Aorta (tissue), 5 donors: ENCODE data around the gene PAIP2B. TPM values are rescaled to one million over a fixed set of nuclear protein-coding genes. Genes with fewer than 3 reads are reported as not detected.
"Not testable (repeated sequence)": the region's sequence is repeated elsewhere in the genome, so short reads cannot be mapped to it uniquely, and the experiment has no call there.

Source experiments
- ATAC-seq: fragments of 200-7000 bp; cut with Tn5 transposase; one replicate; pipeline ENCODE4 v1.9.1; 2022; ENCODE audit warnings: moderate library complexity; ENCODE audit not compliant: low FRiP score
- DNase-seq, 2 donors: peaks; one replicate each; pipeline ENCODE4 v3.0.0-alpha.2; 2020
- H3K27ac ChIP-seq, 2 donors: one replicate each; pipeline ENCODE4 v1.5.1; 2013; ENCODE audit warnings: low read length in 2 of 2, mild to moderate bottlenecking in 2 of 2, moderate library complexity in 2 of 2, control low read depth in 1 of 2, inconsistent platforms in 1 of 2, low read depth in 1 of 2
- H3K27me3 ChIP-seq, 2 donors: one replicate each; pipeline ENCODE4 v1.6.1; 2013; ENCODE audit warnings: control low read depth in 1 of 2, low read length in 1 of 2, mild to moderate bottlenecking in 1 of 2, moderate library complexity in 1 of 2; ENCODE audit not compliant: insufficient read depth in 2 of 2, control insufficient read depth in 1 of 2
- H3K36me3 ChIP-seq, 2 donors: one replicate each; pipeline ENCODE4 v1.6.1; 2013; ENCODE audit warnings: control low read depth in 1 of 2, low read length in 1 of 2, mild to moderate bottlenecking in 1 of 2; ENCODE audit not compliant: insufficient read depth in 2 of 2, control insufficient read depth in 1 of 2
- H3K4me1 ChIP-seq, 2 donors: one replicate each; pipeline ENCODE4 v1.6.1; 2013; ENCODE audit warnings: low read length in 2 of 2, control low read depth in 1 of 2, mild to moderate bottlenecking in 1 of 2, moderate library complexity in 1 of 2; ENCODE audit not compliant: insufficient read depth in 2 of 2, control insufficient read depth in 1 of 2
- H3K4me3 ChIP-seq, 2 donors: one replicate each; pipeline ENCODE4 v1.5.1; 2013; ENCODE audit warnings: low read length in 2 of 2, control low read depth in 1 of 2, mild to moderate bottlenecking in 1 of 2
- H3K9me3 ChIP-seq: one replicate; pipeline ENCODE4 v1.6.1; 2013; ENCODE audit warnings: mild to moderate bottlenecking, low read length; ENCODE audit not compliant: control insufficient read depth
- WGBS, 2 donors: extraction: QIAGEN DNeasy Blood & Tissue Kit; methylation state at CpG; one replicate each; pipeline ENCODE4 v1.1.7; 2013; 5-methylcytosine and 5-hydroxymethylcytosine counted together
- intact Hi-C, 2 donors: fragments of 100-400 bp; cut with DNase I; formaldehyde crosslinking; loops; one replicate each; pipeline versions ENCODE4 v1.14.2 to v1.15.0; 2022
- polyA plus RNA-seq, 2 donors: library from polyadenylated mRNA; stranded (reverse); fragments of 200-250 nt; gene quantifications; one replicate each; pipeline ENCODE4 v1.2.3, GENCODE V29; 2013
- total RNA-seq, 2 donors: library from RNA; stranded (reverse); fragmentation: NEBNext Ultra II Directional; extraction: Animal tissue kit (Norgen Biotek cat#: 25700); gene quantifications; one replicate each; pipeline ENCODE4 v1.2.1, GENCODE V29; 2021
- donor health status: healthy with polysubstance abuse.
- donor health status: Bipolar disorder and iron deficiency.
- donor health status: DM: no; HTN: no; CAD: no.
- donor health status: DM: no; HTN: no; CAD: no.
- donor health status: DM: yes; HTN: yes; CAD: no.

Gene PAIP2B
- total and polyA plus RNA-seq, 4 donors, result 1.3 to 5.4 (median 4.5) TPM

DNA sequence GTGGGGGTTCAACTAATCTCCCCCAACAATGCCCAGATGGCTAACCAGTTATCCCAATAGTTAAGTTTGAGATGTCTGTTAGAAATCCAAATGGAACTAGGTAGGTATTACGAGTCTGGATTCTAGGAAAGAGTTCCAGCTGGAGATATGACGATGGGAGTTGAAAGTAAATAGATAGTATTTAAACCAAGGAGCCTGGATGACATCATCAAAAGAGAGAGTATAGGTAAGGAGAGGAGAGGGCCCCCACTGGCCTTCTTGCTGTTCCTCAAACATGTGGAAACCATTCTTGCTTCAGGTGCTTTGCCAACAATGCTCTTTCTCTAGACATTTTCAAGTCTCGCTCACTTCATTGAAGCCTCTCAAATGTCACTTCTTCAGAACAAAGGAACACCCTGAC lies 26.0 kb upstream of the PAIP2B start:
- intact Hi-C loops, result no loop called here
- Histone ChIP-seq H3K36me3 (no peaks in the 10 kb centered on the region), H3K27ac (no peak overlapping the region), H3K9me3 (peaks cover 3% of the 10 kb centered on the region), H3K4me3 (no peak overlapping the region), H3K27me3 (no peaks in the 10 kb centered on the region), H3K4me1 (no peaks in the 10 kb centered on the region)
- DNase-seq, result no peak
- WGBS, 2 donors, result 87% methylated on average over 3 of the region's 3 CpGs
- no peak for ATAC-seq

- no peak for ATAC-seq
- H3K4me1 ChIP-seq, result no peaks in the 10 kb centered on the region
- peaks cover 3% of the 10 kb centered on the region for H3K9me3 ChIP-seq
- intact Hi-C loops, result no loop called here
- H3K27me3 ChIP-seq, result no peaks in the 10 kb centered on the region
- no peak overlapping the region for H3K4me3 ChIP-seq
- no peak overlapping the region for H3K27ac ChIP-seq
- 94 to 96% methylated on average over 8 of the region's 8 CpGs for WGBS, 2 donors
- no peak for DNase-seq
- H3K36me3 ChIP-seq, result no peaks in the 10 kb centered on the region
Observed at GRCh38 chr2:71250935-71251334, 24.0 kb upstream of the PAIP2B start.

DNA sequence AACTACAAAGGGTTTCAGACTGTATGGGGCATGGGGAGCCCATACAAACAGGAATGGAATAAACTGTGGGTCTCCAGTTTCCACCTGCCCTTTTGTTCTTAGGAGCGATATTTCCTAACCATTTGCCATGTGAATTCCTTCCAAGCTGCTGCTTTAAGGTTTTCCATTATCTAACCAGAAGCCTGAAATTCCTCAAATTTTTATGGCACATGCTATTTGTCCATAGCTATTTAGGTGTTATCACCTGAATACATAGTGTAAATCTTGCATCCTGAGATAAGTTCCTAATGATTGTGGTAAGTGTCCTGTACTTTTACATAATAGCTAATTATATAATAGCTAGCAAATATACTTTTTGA lies 17.4 kb upstream of the PAIP2B start:
- no peak for ATAC-seq
- Histone ChIP-seq H3K4me3 (no peak overlapping the region), H3K36me3 (no peaks in the 10 kb centered on the region), H3K4me1 (no peaks in the 10 kb centered on the region), H3K27me3 (peaks cover 0 to 3% of the 10 kb centered on the region in 2 donors), H3K27ac (no peak overlapping the region), H3K9me3 (no peaks in the 10 kb centered on the region)
- no peak for DNase-seq
- WGBS, 2 donors, result 33 to 43% methylated on average over 1 of the region's 1 CpG
- intact Hi-C loops, result no loop called here

DNA sequence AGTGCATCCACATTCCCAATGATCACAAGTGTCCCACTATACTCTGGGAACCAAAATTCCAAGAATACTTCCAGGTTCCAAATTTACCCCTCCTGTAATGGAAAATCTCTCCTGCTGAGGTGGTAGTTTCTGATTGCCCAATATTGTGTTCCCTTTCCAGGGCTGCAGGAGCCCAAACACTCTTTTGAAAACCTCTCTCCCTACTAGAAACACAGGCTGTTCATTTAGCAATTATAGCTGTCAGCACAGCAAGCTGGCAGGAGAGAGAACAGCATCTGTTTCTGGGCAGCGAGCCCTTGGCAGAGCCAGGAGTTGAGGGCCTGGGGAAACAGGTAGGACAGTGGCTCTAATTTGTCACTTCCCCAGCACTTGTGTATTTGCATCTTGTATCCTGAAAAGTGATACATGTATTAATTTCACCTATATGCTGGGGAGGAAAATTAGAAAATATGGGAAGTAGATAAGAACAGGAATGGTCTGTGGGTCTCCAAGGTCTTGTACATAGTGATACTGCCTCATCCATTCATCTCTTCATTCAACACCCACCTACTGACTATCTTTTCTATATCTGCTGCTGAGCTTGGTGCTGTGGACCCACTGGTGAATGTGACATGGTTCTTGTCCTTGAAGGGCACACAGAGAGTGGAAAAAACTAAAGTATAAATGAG lies 16.9 kb upstream of the PAIP2B start:
- Histone ChIP-seq H3K27me3 (peaks cover 0 to 3% of the 10 kb centered on the region in 2 donors), H3K4me3 (no peak overlapping the region), H3K27ac (no peak overlapping the region), H3K36me3 (no peaks in the 10 kb centered on the region), H3K9me3 (no peaks in the 10 kb centered on the region), H3K4me1 (no peaks in the 10 kb centered on the region)
- 13 to 26% methylated on average over 1 of the region's 1 CpG for WGBS, 2 donors
- intact Hi-C loops, result no loop called here
- ATAC-seq, result no peak
- no peak for DNase-seq

DNA sequence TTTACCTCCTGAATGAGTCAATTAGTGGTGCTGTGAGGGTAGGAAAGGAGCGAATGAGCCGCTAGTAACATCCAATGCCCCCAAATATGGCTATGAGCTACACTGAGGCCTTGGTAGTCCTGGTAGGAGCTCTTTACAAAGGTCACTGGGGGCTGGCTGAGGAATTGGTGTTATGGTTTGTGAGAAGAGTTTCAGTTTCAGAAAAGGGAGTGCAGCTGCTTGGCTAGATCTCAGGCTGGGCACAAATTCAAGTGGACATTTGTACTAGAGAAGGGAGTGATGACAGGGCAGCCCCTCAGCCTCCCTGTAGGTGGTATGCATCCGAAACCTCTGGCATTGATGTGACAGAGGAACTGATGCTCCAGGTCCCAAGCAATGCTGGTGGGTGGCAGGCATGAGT lies 13.9 kb upstream of the PAIP2B start:
- no peak for ATAC-seq
- H3K4me3 ChIP-seq, result no peak overlapping the region
- H3K9me3 ChIP-seq, result no peaks in the 10 kb centered on the region
- no peak overlapping the region for H3K27ac ChIP-seq
- intact Hi-C loops, result no loop called here
- H3K36me3 ChIP-seq, result no peaks in the 10 kb centered on the region
- DNase-seq, result no peak
- 73 to 77% methylated on average over 3 of the region's 3 CpGs for WGBS, 2 donors
- H3K4me1 ChIP-seq, result no peaks in the 10 kb centered on the region
- peaks cover 0 to 3% of the 10 kb centered on the region in 2 donors for H3K27me3 ChIP-seq

DNA sequence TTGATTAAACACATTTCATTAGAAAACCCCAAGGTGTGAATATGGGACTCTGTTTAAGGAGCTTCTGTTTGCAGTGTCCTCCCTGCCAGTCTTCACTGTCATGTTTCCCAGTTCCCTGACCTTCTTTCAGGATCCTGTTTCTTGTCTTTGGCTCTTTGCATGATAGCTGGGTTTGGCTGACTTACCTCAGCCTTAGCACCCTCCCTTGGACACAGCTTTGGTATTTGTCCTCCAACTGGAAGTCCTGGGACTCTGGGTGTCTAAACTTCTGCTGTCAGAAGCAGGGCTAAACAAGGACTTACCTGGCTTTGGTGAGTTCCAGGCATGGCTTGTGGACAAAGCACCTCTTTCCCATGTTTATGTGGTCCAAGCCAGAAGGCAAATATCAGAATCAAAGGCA lies 11.2 kb upstream of the PAIP2B start:
- Histone ChIP-seq H3K4me3 (no peak overlapping the region), H3K27ac (no peak overlapping the region), H3K9me3 (no peaks in the 10 kb centered on the region), H3K4me1 (no peaks in the 10 kb centered on the region), H3K27me3 (peaks cover 0 to 3% of the 10 kb centered on the region in 2 donors), H3K36me3 (no peaks in the 10 kb centered on the region)
- intact Hi-C loops, result no loop called here
- ATAC-seq (no peak), DNase-seq (no peak)

- no peaks in the 10 kb centered on the region for H3K36me3 ChIP-seq
- no peaks in the 10 kb centered on the region for H3K9me3 ChIP-seq
- 52 to 55% methylated on average over 7 of the region's 7 CpGs for WGBS, 2 donors
- no peak overlapping the region for H3K27ac ChIP-seq
- no peak overlapping the region for H3K4me3 ChIP-seq
- DNase-seq (no peak), ATAC-seq (no peak)
- H3K27me3 ChIP-seq, result peaks cover 0 to 3% of the 10 kb centered on the region in 2 donors
- no peaks in the 10 kb centered on the region for H3K4me1 ChIP-seq
- intact Hi-C loops, result no loop called here
Observed at GRCh38 chr2:71235930-71236587, 9.2 kb upstream of the PAIP2B start.

DNA sequence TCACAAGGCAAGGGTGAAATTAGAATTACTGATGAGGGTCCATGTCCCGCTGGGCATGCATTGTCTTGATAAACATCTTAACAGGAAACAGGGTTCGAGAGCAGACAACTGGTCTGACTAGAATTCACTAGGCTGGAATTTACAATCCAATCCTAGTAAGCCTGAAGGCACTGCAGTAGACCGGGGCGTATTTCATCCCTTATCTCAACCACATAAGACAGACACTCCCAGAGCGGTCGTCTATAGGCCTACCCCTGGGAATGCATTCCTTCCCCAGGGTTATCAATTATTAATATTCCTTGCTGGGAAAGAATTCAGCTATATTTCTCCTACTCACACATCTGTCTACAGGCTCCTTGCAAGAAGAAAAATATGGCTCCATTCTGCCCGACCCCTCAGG lies 6.2 kb upstream of the PAIP2B start:
- H3K27ac ChIP-seq, H3K36me3 ChIP-seq, H3K9me3 ChIP-seq, H3K4me3 ChIP-seq, H3K27me3 ChIP-seq, H3K4me1 ChIP-seq, intact Hi-C loops, ATAC-seq, DNase-seq: not testable (repeated sequence)
- 47 to 56% methylated on average over 7 of the region's 7 CpGs for WGBS, 2 donors
